Activated naive CD8-positive, alpha-beta T cell treated with anti-CD3 and anti-CD28 coated beads, Interleukin-2, amount 50 U/mL, for 16 hours (primary cell): ENCODE results near the gene FAXC.
A peak's percentile ranks its signal among the peaks of the same experiment; 100 is the strongest.
"Not testable (repeated sequence)": the region's sequence is repeated elsewhere in the genome, so short reads cannot be mapped to it uniquely, and the experiment has no call there.

Source experiments
- DNase-seq: peaks from one replicate; pipeline ENCODE4 v3.0.0-alpha.2; 2020; ENCODE audit warnings: low read depth, low spot score

FAXC gene

GRCh38 chr6:99341862-99342455, 7.5 kb downstream of the FAXC start:
- no peak for DNase-seq

- no peak for DNase-seq
These were observed 11.3 kb downstream of the FAXC start for GRCh38 chr6:99338188-99338587.

GRCh38 chr6:99335298-99335697, 14.2 kb downstream of the FAXC start:
- DNase-seq: not testable (repeated sequence)

GRCh38 chr6:99334526-99335127, 14.8 kb downstream of the FAXC start:
- no peak for DNase-seq

GRCh38 chr6:99333068-99333467, 16.4 kb downstream of the FAXC start:
- no peak for DNase-seq

- DNase-seq: no peak
These were observed 17.9 kb downstream of the FAXC start for GRCh38 chr6:99331531-99331930.

GRCh38 chr6:99330159-99330558, 19.3 kb downstream of the FAXC start:
- peak; percentile 12 for DNase-seq

- DNase-seq: no peak
These were observed 24.5 kb downstream of the FAXC start for GRCh38 chr6:99324996-99325395.

GRCh38 chr6:99318566-99318965, 30.9 kb downstream of the FAXC start:
- DNase-seq: no peak

- no peak for DNase-seq
These were observed 37.1 kb downstream of the FAXC start for GRCh38 chr6:99312354-99312753.

GRCh38 chr6:99310553-99310952, 38.9 kb downstream of the FAXC start:
- no peak for DNase-seq

- DNase-seq: no peak
These were observed 39.9 kb downstream of the FAXC start for GRCh38 chr6:99309557-99309956.

GRCh38 chr6:99308788-99309187, 40.7 kb downstream of the FAXC start:
- no peak for DNase-seq

GRCh38 chr6:99307295-99307907, 42.1 kb downstream of the FAXC start:
- no peak for DNase-seq

- no peak for DNase-seq
These were observed 43.1 kb downstream of the FAXC start for GRCh38 chr6:99306341-99306740.

GRCh38 chr6:99305021-99305554, 44.4 kb downstream of the FAXC start:
- no peak for DNase-seq

- DNase-seq: no peak
These were observed 52.1 kb downstream of the FAXC start for GRCh38 chr6:99297415-99297814.

- no peak for DNase-seq
These were observed 52.5 kb downstream of the FAXC start for GRCh38 chr6:99297006-99297405.

- no peak for DNase-seq
These were observed 53.2 kb downstream of the FAXC start for GRCh38 chr6:99296261-99296660.

- no peak for DNase-seq
These were observed 54.2 kb downstream of the FAXC start for GRCh38 chr6:99295276-99295675.

GRCh38 chr6:99294786-99295185, 54.7 kb downstream of the FAXC start:
- no peak for DNase-seq

- no peak for DNase-seq
These were observed 59.8 kb downstream of the FAXC start for GRCh38 chr6:99289701-99290100.

- no peak for DNase-seq
These were observed 60.8 kb downstream of the FAXC start for GRCh38 chr6:99288668-99289067.
